Measurements from ENCODE around the gene PCK2.
A peak's percentile ranks its signal among the peaks of the same experiment; 100 is the strongest.

PCK2 gene

GRCh38 chr14:24135834-24136683 lies 41.9 kb downstream of the PCK2 start, which contains the start of gene PSME1:
PSME1 (plus strand) TSS chr14:24136194; CDS start chr14:24136263, 69 bp downstream.
- peak; percentile 93 for DNase-seq (ENCODE audit: low read depth)
- H3K4me3 ChIP-seq (ENCODE audit: low read length) = peak within 1 kb of the TSS; percentile 69
- TF ChIP-seq CTCF (IDR thresholded peaks at IDR 0.05; ENCODE audit: insufficient read depth, low read depth, low read length, missing control alignments) = no peak

GRCh38 chr14:24136684-24137528 lies 42.8 kb downstream of the PCK2 start:
- DNase-seq (ENCODE audit: low read depth) = no peak
- TF ChIP-seq CTCF (IDR thresholded peaks at IDR 0.05; ENCODE audit: insufficient read depth, low read depth, low read length, missing control alignments) = no peak
- peak overlapping the region; percentile 69 for H3K4me3 ChIP-seq (ENCODE audit: low read length)

- DNase-seq (ENCODE audit: low read depth) = no peak
- H3K4me3 ChIP-seq (ENCODE audit: low read length) = no peak overlapping the region
- no peak for TF ChIP-seq CTCF (IDR thresholded peaks at IDR 0.05; ENCODE audit: insufficient read depth, low read depth, low read length, missing control alignments)
These were observed 43.7 kb downstream of the PCK2 start for GRCh38 chr14:24137529-24138395.

GRCh38 chr14:24138396-24139271 lies 44.5 kb downstream of the PCK2 start:
- no peak for DNase-seq (ENCODE audit: low read depth)
- no peak for TF ChIP-seq CTCF (IDR thresholded peaks at IDR 0.05; ENCODE audit: insufficient read depth, low read depth, low read length, missing control alignments)
- no peak overlapping the region for H3K4me3 ChIP-seq (ENCODE audit: low read length)

GRCh38 chr14:24139272-24139934 lies 45.3 kb downstream of the PCK2 start:
- peak overlapping the region; percentile 1 for H3K4me3 ChIP-seq (ENCODE audit: low read length)
- no peak for TF ChIP-seq CTCF (IDR thresholded peaks at IDR 0.05; ENCODE audit: insufficient read depth, low read depth, low read length, missing control alignments)
- no peak for DNase-seq (ENCODE audit: low read depth)

All from epithelial cell of esophagus (primary cell).